Endodermal cell (in vitro differentiated cells): ENCODE measurements around the gene PTGES3. TPM values are rescaled to one million over a fixed set of nuclear protein-coding genes. Genes with fewer than 3 reads are reported as not detected.

ENCODE experiments used
- DNase-seq: peaks from one replicate; pipeline ENCODE4 v3.0.0-alpha.2; 2017
- H3K27ac ChIP-seq: 2 replicates; pipeline ENCODE4 v1.5.1; 2013; ENCODE audit warnings: mild to moderate bottlenecking, low read depth, low read length, moderate library complexity
- H3K27me3 ChIP-seq: 2 replicates; pipeline ENCODE4 v1.6.1; 2013; ENCODE audit warnings: mild to moderate bottlenecking, low read length, moderate library complexity; ENCODE audit not compliant: insufficient read depth, control insufficient read depth, poor library complexity, severe bottlenecking
- H3K36me3 ChIP-seq: 2 replicates; pipeline ENCODE4 v1.7.0; 2013; ENCODE audit warnings: mild to moderate bottlenecking, low read length, moderate library complexity; ENCODE audit not compliant: control insufficient read depth, insufficient read depth
- H3K4me1 ChIP-seq: one replicate; pipeline ENCODE4 v1.7.0; 2013; ENCODE audit warnings: low read length; ENCODE audit not compliant: control insufficient read depth, insufficient read depth
- H3K4me3 ChIP-seq: 2 replicates; pipeline ENCODE4 v1.5.1; 2013; ENCODE audit warnings: mild to moderate bottlenecking, low read length, moderate library complexity
- H3K9ac ChIP-seq: 2 replicates; pipeline ENCODE4 v1.6.1; 2013; ENCODE audit warnings: mild to moderate bottlenecking, low read length, moderate library complexity; ENCODE audit not compliant: poor library complexity, severe bottlenecking; ENCODE audit errors: extremely low read depth
- H3K9me3 ChIP-seq: 2 replicates; pipeline ENCODE4 v1.6.1; 2013; ENCODE audit warnings: mild to moderate bottlenecking, low read length, moderate library complexity; ENCODE audit not compliant: control insufficient read depth
- H3K27ac Mint-ChIP-seq: 2 replicates; pipeline ENCODE4 v1.8.0; 2020; ENCODE audit warnings: mixed read lengths
- H3K27me3 Mint-ChIP-seq: 2 replicates; pipeline ENCODE4 v1.8.0; 2021; ENCODE audit warnings: mild to moderate bottlenecking, mixed read lengths; ENCODE audit not compliant: insufficient read depth
- H3K36me3 Mint-ChIP-seq: 2 replicates; pipeline ENCODE4 v1.8.0; 2020; ENCODE audit warnings: low read depth, mixed read lengths
- H3K4me1 Mint-ChIP-seq: 2 replicates; pipeline ENCODE4 v1.8.0; 2020; ENCODE audit warnings: mixed read lengths
- H3K4me3 Mint-ChIP-seq: 2 replicates; pipeline ENCODE4 v1.8.0; 2020; ENCODE audit warnings: mild to moderate bottlenecking, moderate library complexity, mixed read lengths
- H3K9me3 Mint-ChIP-seq: 2 replicates; pipeline ENCODE4 v1.8.0; 2020; ENCODE audit warnings: mild to moderate bottlenecking, mixed read lengths
- WGBS, 2 experiments: methylation state at CpG; one replicate each; pipeline versions ENCODE4 v1.1.5 to v1.1.7; 2013; ENCODE audit warnings: missing lambda C conversion rate in 2 of 2, mixed read lengths in 1 of 2; ENCODE audit not compliant: insufficient coverage in 1 of 2, insufficient read length in 1 of 2; 5-methylcytosine and 5-hydroxymethylcytosine counted together
- total RNA-seq, 2 donors: library from RNA; stranded (reverse); fragmentation: NEBNext Ultra II Directional in 1 of 2; extraction: Animal tissue kit (Norgen Biotek cat#: 25700) in 1 of 2; gene quantifications; 2 replicates in 1 of 2; 3 replicates in 1 of 2; pipeline ENCODE4 v1.2.1, GENCODE V29; 2021
- TF ChIP-seq, protein P1 (sequence below): fragments of 200-600 bp; sonication (generic); conservative IDR thresholded peaks from 2 replicates; pipeline ENCODE4 v1.5.0; 2021; ENCODE audit warnings: antibody characterized with exemption, mild to moderate bottlenecking

PTGES3 gene
- total RNA-seq, 2 donors from 2014 or later, result 275 to 320 TPM

DNA sequence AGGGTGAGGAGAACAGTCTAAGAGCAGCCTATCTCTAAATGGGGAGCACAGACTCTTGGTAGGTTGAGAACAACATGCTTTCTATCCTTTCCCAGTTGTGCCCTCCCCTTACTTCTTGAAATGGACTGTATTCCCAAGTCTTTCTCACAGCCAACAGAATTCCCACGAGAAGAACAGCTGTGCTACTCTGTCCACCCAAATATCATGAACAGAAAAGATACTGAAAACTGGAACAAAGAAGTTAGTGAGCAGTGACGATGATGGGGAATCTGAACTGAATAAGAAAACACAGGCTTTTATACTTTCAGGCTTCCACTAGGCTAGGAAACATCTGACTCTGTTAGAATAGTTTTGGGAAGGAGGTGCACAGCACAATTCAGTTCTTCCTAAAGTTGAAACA, 33.6 kb upstream of the PTGES3 start:
- Histone ChIP-seq H3K4me1 (peaks cover 3% of the 10 kb centered on the region), H3K9ac (no peak overlapping the region), H3K27me3 (no peaks in the 10 kb centered on the region), H3K27ac (no peak overlapping the region), H3K36me3 (peaks cover 54% of the 10 kb centered on the region), H3K9me3 (no peaks in the 10 kb centered on the region), H3K4me3 (peak overlapping the region; percentile 99)
- Mint-ChIP-seq H3K9me3 (no peaks in the 10 kb centered on the region), H3K36me3 (peaks cover 51% of the 10 kb centered on the region), H3K4me1 (peaks cover 52% of the 10 kb centered on the region), H3K4me3 (peak overlapping the region; percentile 100), H3K27me3 (no peaks in the 10 kb centered on the region), H3K27ac (peak overlapping the region; percentile 83)
- DNase-seq, result no peak
- 88 to 90% methylated on average over 1 to 2 of the region's 2 CpGs for WGBS, 2 experiments
- TF ChIP-seq, protein P1, sequence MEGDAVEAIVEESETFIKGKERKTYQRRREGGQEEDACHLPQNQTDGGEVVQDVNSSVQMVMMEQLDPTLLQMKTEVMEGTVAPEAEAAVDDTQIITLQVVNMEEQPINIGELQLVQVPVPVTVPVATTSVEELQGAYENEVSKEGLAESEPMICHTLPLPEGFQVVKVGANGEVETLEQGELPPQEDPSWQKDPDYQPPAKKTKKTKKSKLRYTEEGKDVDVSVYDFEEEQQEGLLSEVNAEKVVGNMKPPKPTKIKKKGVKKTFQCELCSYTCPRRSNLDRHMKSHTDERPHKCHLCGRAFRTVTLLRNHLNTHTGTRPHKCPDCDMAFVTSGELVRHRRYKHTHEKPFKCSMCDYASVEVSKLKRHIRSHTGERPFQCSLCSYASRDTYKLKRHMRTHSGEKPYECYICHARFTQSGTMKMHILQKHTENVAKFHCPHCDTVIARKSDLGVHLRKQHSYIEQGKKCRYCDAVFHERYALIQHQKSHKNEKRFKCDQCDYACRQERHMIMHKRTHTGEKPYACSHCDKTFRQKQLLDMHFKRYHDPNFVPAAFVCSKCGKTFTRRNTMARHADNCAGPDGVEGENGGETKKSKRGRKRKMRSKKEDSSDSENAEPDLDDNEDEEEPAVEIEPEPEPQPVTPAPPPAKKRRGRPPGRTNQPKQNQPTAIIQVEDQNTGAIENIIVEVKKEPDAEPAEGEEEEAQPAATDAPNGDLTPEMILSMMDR, result no peak

DNA sequence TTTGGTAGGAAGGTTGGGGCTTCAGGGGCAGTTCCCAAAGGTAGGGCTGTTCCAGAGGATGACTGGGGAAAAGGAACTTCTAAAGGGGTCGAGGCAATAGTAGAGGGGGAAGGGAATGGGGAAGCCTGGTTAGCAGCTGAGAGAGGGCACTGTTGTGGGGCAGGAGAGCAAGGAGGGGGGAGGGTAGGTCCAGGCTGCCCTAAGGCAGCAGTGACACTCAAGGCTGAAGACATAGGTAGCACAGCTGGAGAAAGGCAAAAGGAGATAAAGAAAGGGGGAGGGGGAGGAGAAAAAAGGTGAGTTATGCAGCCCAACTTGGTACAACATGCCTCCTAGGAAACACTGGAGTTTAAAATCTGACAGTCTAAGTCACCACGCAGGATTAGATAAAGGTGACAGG, 33.1 kb upstream of the PTGES3 start:
- DNase-seq, result no peak
- Mint-ChIP-seq H3K36me3 (peaks cover 53% of the 10 kb centered on the region), H3K27me3 (no peaks in the 10 kb centered on the region), H3K9me3 (no peaks in the 10 kb centered on the region), H3K4me3 (peak overlapping the region; percentile 100), H3K4me1 (peaks cover 55% of the 10 kb centered on the region), H3K27ac (peak overlapping the region; percentile 83)
- WGBS, 2 experiments, result 33 to 76% methylated on average over 1 to 2 of the region's 2 CpGs
- H3K9me3 ChIP-seq, result no peaks in the 10 kb centered on the region
- peak overlapping the region; percentile 99 for H3K4me3 ChIP-seq
- no peak overlapping the region for H3K9ac ChIP-seq
- TF ChIP-seq, protein P1, result no peak
- H3K36me3 ChIP-seq, result peaks cover 59% of the 10 kb centered on the region
- H3K27me3 ChIP-seq, result no peaks in the 10 kb centered on the region
- no peak overlapping the region for H3K27ac ChIP-seq
- H3K4me1 ChIP-seq, result peaks cover 3% of the 10 kb centered on the region

DNA sequence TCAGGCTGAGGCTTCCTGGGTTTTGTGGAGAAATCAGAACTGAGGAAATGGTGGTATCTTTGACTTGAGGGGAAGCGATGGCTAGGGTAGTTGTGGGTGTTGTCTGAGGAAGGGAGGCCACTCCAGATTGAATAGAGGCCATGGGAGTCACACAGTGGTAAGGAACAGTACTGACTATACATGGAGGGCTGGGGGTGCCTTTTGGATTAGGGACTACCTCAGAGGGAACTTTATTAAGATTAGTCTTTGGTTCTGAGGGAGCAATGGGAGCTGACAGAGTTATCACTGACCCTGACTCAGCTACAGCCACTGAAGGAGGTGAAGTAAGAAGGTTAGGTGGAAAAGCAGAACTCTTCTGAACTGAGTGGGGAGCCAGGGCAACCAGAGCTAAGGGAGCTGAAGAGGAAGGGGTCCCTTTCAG, 32.7 kb upstream of the PTGES3 start:
- WGBS, 2 experiments, result 95 to 100% methylated on average over 1 of the region's 1 CpG
- Histone ChIP-seq H3K36me3 (peaks cover 63% of the 10 kb centered on the region), H3K27me3 (no peaks in the 10 kb centered on the region), H3K9me3 (no peaks in the 10 kb centered on the region), H3K9ac (no peak overlapping the region), H3K27ac (no peak overlapping the region), H3K4me3 (peak overlapping the region; percentile 99), H3K4me1 (peaks cover 3% of the 10 kb centered on the region)
- TF ChIP-seq, protein P1, result no peak
- Mint-ChIP-seq H3K27ac (peak overlapping the region; percentile 83), H3K4me1 (peaks cover 57% of the 10 kb centered on the region), H3K4me3 (peak overlapping the region; percentile 100), H3K9me3 (no peaks in the 10 kb centered on the region), H3K36me3 (peaks cover 58% of the 10 kb centered on the region), H3K27me3 (no peaks in the 10 kb centered on the region)
- DNase-seq, result no peak
